A549 (cell line): ENCODE measurements around the gene UGT3A2. TPM values are rescaled to one million over a fixed set of nuclear protein-coding genes. Genes with fewer than 3 reads are reported as not detected.
"Not testable (repeated sequence)": the region's sequence is repeated elsewhere in the genome, so short reads cannot be mapped to it uniquely, and the experiment has no call there.

ENCODE experiments used
- ATAC-seq, 2 experiments: fragments of 200-7000 bp in 1 of 2; fragments of >200 bp in 1 of 2; cut with Nextera tagmentation in 1 of 2; cut with Tn5 transposase in 1 of 2; 3 replicates each; pipeline versions ENCODE4 v1.8.0 to v1.9.1; 2018 to 2020; ENCODE audit warnings: mild to moderate bottlenecking in 1 of 2, moderate library complexity in 1 of 2
- CTCF ChIA-PET: fragments of 300-600 bp; sonication (Branson Sonifier 250); formaldehyde crosslinking; extraction: SDS; loops from one replicate; lab custom pipeline; 2021; ENCODE audit warnings: antibody characterized with exemption, inconsistent platforms; lab: Yijun Ruan, JAX
- POLR2A ChIA-PET: fragments of 350-600 bp; formaldehyde crosslinking; extraction: SDS; loops from one replicate; lab custom pipeline; 2021; ENCODE audit warnings: antibody characterized with exemption, inconsistent platforms; lab: Yijun Ruan, JAX
- DNase-seq, 2 experiments: peaks; one replicate each; pipeline versions ENCODE4 v3.0.0 to v3.0.0-alpha.2; 2011 to 2016; ENCODE audit warnings: low read depth in 1 of 2, low spot score in 1 of 2
- FAIRE-seq: peaks from 2 replicates; lab custom pipeline; 2011; peaks lifted over from hg19 to GRCh38; lab: Jason Lieb, UNC
- H3K27ac ChIP-seq, 2 experiments: fragments of >200 bp; sonication (Bioruptor Twin); formaldehyde crosslinking; 3 replicates each; pipeline ENCODE4 v1.5.1; 2016 to 2017
- H3K4me1 ChIP-seq: fragments of >200 bp; sonication (Bioruptor Twin); formaldehyde crosslinking; 3 replicates; pipeline ENCODE4 v1.6.1; 2016
- H3K4me2 ChIP-seq: fragments of >200 bp; sonication (Bioruptor Twin); formaldehyde crosslinking; 3 replicates; pipeline ENCODE4 v1.6.1; 2016
- H3K4me3 ChIP-seq: fragments of >200 bp; sonication (Bioruptor Twin); formaldehyde crosslinking; 3 replicates; pipeline ENCODE4 v1.5.1; 2016
- H3K9me3 ChIP-seq: fragments of >200 bp; sonication (Bioruptor Twin); formaldehyde crosslinking; 3 replicates; pipeline ENCODE4 v1.6.1; 2016
- CBX8 ChIP-seq: fragments of 200-600 bp; sonication (generic); IDR thresholded peaks from 2 replicates; pipeline ENCODE4 v1.6.1; 2016
- CHD2 ChIP-seq: fragments of 150-350 bp; IDR thresholded peaks from 2 replicates; pipeline ENCODE4 v1.6.1; 2014; ENCODE audit warnings: low read length; ENCODE audit not compliant: partially characterized antibody
- CTCF ChIP-seq: fragments of >200 bp; sonication (Bioruptor Twin); formaldehyde crosslinking; IDR thresholded peaks from 3 replicates; pipeline ENCODE4 v1.5.1; 2016
- E2F6 ChIP-seq: IDR thresholded peaks from 2 replicates; pipeline ENCODE4 v1.6.1; 2012; ENCODE audit warnings: low read depth, borderline replicate concordance
- ESRRA ChIP-seq: fragments of 150-350 bp; IDR thresholded peaks from 2 replicates; pipeline ENCODE4 v1.6.1; 2014; ENCODE audit warnings: mild to moderate bottlenecking, low read length, borderline replicate concordance
- FOSL2 ChIP-seq, 2 experiments: fragments of 450-650 bp in 1 of 2; fragments of >200 bp in 1 of 2; sonication (Bioruptor Twin) in 1 of 2; formaldehyde crosslinking; IDR thresholded peaks; 2 replicates each; pipeline versions ENCODE4 v1.5.0 to v1.6.1; 2016 to 2020; ENCODE audit warnings: mild to moderate bottlenecking in 1 of 2, moderate library complexity in 1 of 2
- GATA3 ChIP-seq: IDR thresholded peaks from 2 replicates; pipeline ENCODE4 v1.6.1; 2012; ENCODE audit warnings: borderline replicate concordance
- HOXB5 ChIP-seq: fragments of 250-450 bp; sonication (Bioruptor Pico); IDR thresholded peaks from 2 replicates; pipeline ENCODE4 v1.5.0; 2020; ENCODE audit warnings: mild to moderate bottlenecking, moderate library complexity
- JUN ChIP-seq, 2 experiments: fragments of >200 bp; sonication (Bioruptor Twin); formaldehyde crosslinking; IDR thresholded peaks; 2 replicates in 1 of 2; 3 replicates in 1 of 2; pipeline ENCODE4 v1.6.1; 2016 to 2017
- NPAS2 ChIP-seq: fragments of 250-450 bp; sonication (Bioruptor Pico); IDR thresholded peaks from 2 replicates; pipeline ENCODE4 v1.8.0; 2022; ENCODE audit warnings: mild to moderate bottlenecking, moderate library complexity, borderline replicate concordance
- NR3C1 ChIP-seq: fragments of >200 bp; sonication (Bioruptor Twin); formaldehyde crosslinking; IDR thresholded peaks from 3 replicates; pipeline ENCODE4 v1.6.1; 2017
- POLR2AphosphoS2 ChIP-seq: conservative IDR thresholded peaks from 2 replicates; pipeline ENCODE4 v1.6.1; 2012; ENCODE audit warnings: low read length, improper control_type of control experiment, inconsistent platforms
- RAD21 ChIP-seq, 2 experiments: fragments of >200 bp in 1 of 2; sonication (Bioruptor Twin) in 1 of 2; formaldehyde crosslinking in 1 of 2; IDR thresholded peaks in 1 of 2; conservative IDR thresholded peaks in 1 of 2; 2 replicates in 1 of 2; 3 replicates in 1 of 2; pipeline ENCODE4 v1.6.1; 2012 to 2018; ENCODE audit warnings: inconsistent platforms in 1 of 2
- RARB ChIP-seq: fragments of 250-450 bp; sonication (Bioruptor Pico); IDR thresholded peaks from 2 replicates; pipeline ENCODE4 v1.8.0; 2021; ENCODE audit warnings: mild to moderate bottlenecking, moderate library complexity
- RCOR1 ChIP-seq: fragments of 150-350 bp; IDR thresholded peaks from 2 replicates; pipeline ENCODE4 v1.6.1; 2014; ENCODE audit warnings: antibody characterized with exemption, low read length, low read depth
- REST ChIP-seq: fragments of 200-600 bp; sonication (generic); IDR thresholded peaks from 2 replicates; pipeline ENCODE4 v1.6.1; 2016; ENCODE audit warnings: antibody characterized with exemption, mild to moderate bottlenecking, moderate library complexity
- USF2 ChIP-seq: fragments of 450-650 bp; IDR thresholded peaks from 2 replicates; pipeline ENCODE4 v1.6.1; 2014; ENCODE audit warnings: antibody characterized with exemption
- ZNF302 ChIP-seq: fragments of 250-450 bp; sonication (Bioruptor Pico); IDR thresholded peaks from 2 replicates; pipeline ENCODE4 v1.9.0; 2021; ENCODE audit warnings: inconsistent platforms, mild to moderate bottlenecking, moderate library complexity
- ZSCAN20 ChIP-seq: fragments of 250-450 bp; sonication (Bioruptor Pico); IDR thresholded peaks from 2 replicates; pipeline ENCODE4 v1.8.0; 2022; ENCODE audit warnings: mild to moderate bottlenecking, moderate library complexity
- WGBS: methylation state at CpG from one replicate; pipeline ENCODE4 v1.1.6; 2017; ENCODE audit errors: missing lambda C conversion rate; 5-methylcytosine and 5-hydroxymethylcytosine counted together
- polyA plus RNA-seq, 4 experiments: library from polyadenylated mRNA; depleted of rRNA in 3 of 4; stranded (reverse); fragments of >200 nt; fragmentation: RNase III in 1 of 4; extraction: RNeasy Plus Mini Kit Qiagen cat#74134 plus additional on column Dnase treatment in 1 of 4; gene quantifications; 2 replicates in 3 of 4; 3 replicates in 1 of 4; pipeline ENCODE4 v1.2.3, GENCODE V29; 2011 to 2017
- TF ChIP-seq, protein P1 (sequence below): fragments of 250-450 bp; sonication (Bioruptor Pico); IDR thresholded peaks from 2 replicates; pipeline ENCODE4 v1.5.0; 2021; ENCODE audit warnings: mild to moderate bottlenecking, moderate library complexity, borderline replicate concordance

UGT3A2 gene
- polyA plus RNA-seq, 2 of the 4 experiments (the other 2 are of a cell fraction) = not detected

- POLR2A ChIA-PET = no interaction called here
- no peaks in the 10 kb centered on the region for H3K4me1 ChIP-seq
- TF ChIP-seq USF2 = no peak
- no peak for TF ChIP-seq ESRRA
- TF ChIP-seq E2F6 = no peak
- no peak for TF ChIP-seq RAD21 (conservative IDR thresholded peaks at IDR 0.05 in 1 of 2, IDR thresholded peaks at IDR 0.05 in 1 of 2)
- TF ChIP-seq ZNF302 (CRISPR knock-in tag) = no peak
- TF ChIP-seq FOSL2 (IDR thresholded peaks at IDR 0.05) = no peak
- no peak for TF ChIP-seq FOSL2 (CRISPR knock-in tag; IDR thresholded peaks at IDR 0.05)
- no peak for TF ChIP-seq RARB (CRISPR knock-in tag)
- no peak for TF ChIP-seq NPAS2 (CRISPR knock-in tag)
- no peak for TF ChIP-seq NR3C1
- no peak for TF ChIP-seq CBX8
- no peaks in the 10 kb centered on the region for H3K9me3 ChIP-seq
- FAIRE-seq = no peak
- ATAC-seq = no peak
- no peak for DNase-seq
- no peak overlapping the region for H3K4me2 ChIP-seq
- H3K4me3 ChIP-seq = no peak overlapping the region
- 19% methylated on average over 6 of the region's 8 CpGs for WGBS
- CTCF ChIA-PET = no interaction called here
- no peak overlapping the region for H3K27ac ChIP-seq
These were observed 39.0 kb downstream of the UGT3A2 start for GRCh38 chr5:36027711-36028110.

DNA sequence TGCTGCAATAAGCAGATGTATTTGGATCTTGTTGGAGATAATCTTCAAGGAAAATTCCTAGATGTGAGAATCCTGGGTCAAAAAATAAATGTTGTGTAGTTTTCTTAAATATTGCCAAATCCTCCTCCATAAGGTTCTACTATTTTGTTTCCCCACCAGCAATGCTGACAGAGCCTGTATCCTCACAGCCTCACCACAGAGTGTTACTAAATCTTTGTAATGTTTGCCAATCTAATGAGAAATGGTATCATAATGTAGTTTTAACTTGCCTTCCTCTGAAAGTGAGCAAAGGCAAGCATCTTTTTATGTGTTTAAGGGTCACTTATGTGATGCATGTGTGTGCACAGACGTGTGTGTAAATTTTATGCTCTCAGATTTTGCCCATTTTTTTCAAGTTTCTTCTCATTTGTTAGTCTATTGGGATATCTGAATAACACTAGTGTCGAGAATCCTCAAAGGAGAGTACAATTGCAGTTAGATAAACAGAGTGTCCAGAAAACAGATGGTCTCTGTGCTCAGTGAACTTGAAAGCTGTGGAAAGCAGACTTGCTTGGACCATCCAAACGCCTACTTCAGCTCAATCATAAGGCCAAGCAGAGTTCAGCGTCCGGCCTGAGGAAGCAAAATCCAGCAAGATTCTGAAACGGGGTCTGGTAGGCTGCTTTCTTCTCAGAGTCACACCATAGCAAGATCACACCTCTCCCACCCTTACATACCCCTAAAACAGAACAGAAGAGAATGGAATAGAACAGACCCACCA, 39.8 kb downstream of the UGT3A2 start:
- Histone ChIP-seq H3K4me2 (no peak overlapping the region), H3K4me1 (no peaks in the 10 kb centered on the region), H3K4me3 (no peak overlapping the region), H3K9me3 (no peaks in the 10 kb centered on the region)
- ChIA-PET POLR2A (no interaction called here), CTCF (no interaction called here)
- WGBS = 17% methylated on average over 6 of the region's 6 CpGs
- DNase-seq = no peak
- no peak for ATAC-seq
- no peak for FAIRE-seq
- TF ChIP-seq CTCF = no peak
- no peak for TF ChIP-seq REST
- no peak for TF ChIP-seq ZSCAN20
- no peak for TF ChIP-seq CHD2
- TF ChIP-seq GATA3 = no peak
- TF ChIP-seq RCOR1 = no peak
- TF ChIP-seq, protein P1, sequence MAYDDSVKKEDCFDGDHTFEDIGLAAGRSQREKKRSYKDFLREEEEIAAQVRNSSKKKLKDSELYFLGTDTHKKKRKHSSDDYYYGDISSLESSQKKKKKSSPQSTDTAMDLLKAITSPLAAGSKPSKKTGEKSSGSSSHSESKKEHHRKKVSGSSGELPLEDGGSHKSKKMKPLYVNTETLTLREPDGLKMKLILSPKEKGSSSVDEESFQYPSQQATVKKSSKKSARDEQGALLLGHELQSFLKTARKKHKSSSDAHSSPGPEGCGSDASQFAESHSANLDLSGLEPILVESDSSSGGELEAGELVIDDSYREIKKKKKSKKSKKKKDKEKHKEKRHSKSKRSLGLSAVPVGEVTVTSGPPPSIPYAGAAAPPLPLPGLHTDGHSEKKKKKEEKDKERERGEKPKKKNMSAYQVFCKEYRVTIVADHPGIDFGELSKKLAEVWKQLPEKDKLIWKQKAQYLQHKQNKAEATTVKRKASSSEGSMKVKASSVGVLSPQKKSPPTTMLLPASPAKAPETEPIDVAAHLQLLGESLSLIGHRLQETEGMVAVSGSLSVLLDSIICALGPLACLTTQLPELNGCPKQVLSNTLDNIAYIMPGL = no peak
- TF ChIP-seq POLR2AphosphoS2 = no peak
- no peak for TF ChIP-seq JUN (IDR thresholded peaks at IDR 0.05)
- TF ChIP-seq ESRRA = no peak
- TF ChIP-seq HOXB5 = no peak
- TF ChIP-seq, all 56 proteins: peak for 0
- no peak overlapping the region for H3K27ac ChIP-seq

GRCh38 chr5:36022246-36022645, 44.4 kb downstream of the UGT3A2 start:
- POLR2A ChIA-PET, H3K9me3 ChIP-seq, H3K27ac ChIP-seq, FAIRE-seq, H3K4me3 ChIP-seq, ATAC-seq, H3K4me2 ChIP-seq, H3K4me1 ChIP-seq, DNase-seq: not testable (repeated sequence)
- 38% methylated on average over 6 of the region's 6 CpGs for WGBS
- CTCF ChIA-PET = interaction anchor here (1.7 kb wide), 1 partner anchor 13 kb away, joined by 3 read pairs; no protein-coding TSS in a partner anchor
